T-helper 17 cell (primary cell): ENCODE results near the gene TRPM7. TPM values are rescaled to one million over a fixed set of nuclear protein-coding genes. Genes with fewer than 3 reads are reported as not detected.
"Not testable (repeated sequence)": the region's sequence is repeated elsewhere in the genome, so short reads cannot be mapped to it uniquely, and the experiment has no call there.

Experiments
- ATAC-seq: fragments of 150-1000 bp; cut with Tn5 transposase; 2 replicates; pipeline ENCODE4 v1.10.0; 2021; ENCODE audit warnings: mild to moderate bottlenecking, moderate library complexity
- DNase-seq, 3 donors: peaks; one replicate each; pipeline versions ENCODE4 v3.0.0 to v3.0.0-alpha.2; 2020 to 2021
- H3K9me3 ChIP-seq: one replicate; pipeline ENCODE4 v1.7.0; 2013; ENCODE audit warnings: low read length, mild to moderate bottlenecking; ENCODE audit not compliant: control insufficient read depth, poor library complexity, severe bottlenecking
- H3K27ac Mint-ChIP-seq: one replicate; pipeline ENCODE4 v1.8.0; 2022; ENCODE audit warnings: mild to moderate bottlenecking, moderate library complexity, mixed read lengths
- H3K27me3 Mint-ChIP-seq: one replicate; pipeline ENCODE4 v1.8.0; 2022; ENCODE audit warnings: mixed read lengths
- H3K36me3 Mint-ChIP-seq: one replicate; pipeline ENCODE4 v1.8.0; 2022; ENCODE audit warnings: low read depth, mixed read lengths
- H3K4me1 Mint-ChIP-seq: one replicate; pipeline ENCODE4 v1.8.0; 2022; ENCODE audit warnings: mild to moderate bottlenecking, mixed read lengths
- H3K4me3 Mint-ChIP-seq: one replicate; pipeline ENCODE4 v1.8.0; 2022; ENCODE audit warnings: mild to moderate bottlenecking, moderate library complexity, mixed read lengths
- total RNA-seq, 4 donors: library from RNA in 2 of 4; stranded (reverse) in 2 of 4; gene quantifications; one replicate each; pipeline ENCODE4 v1.2.3 and lab custom pipeline; 2022 to 2026

TRPM7 gene, protein sequence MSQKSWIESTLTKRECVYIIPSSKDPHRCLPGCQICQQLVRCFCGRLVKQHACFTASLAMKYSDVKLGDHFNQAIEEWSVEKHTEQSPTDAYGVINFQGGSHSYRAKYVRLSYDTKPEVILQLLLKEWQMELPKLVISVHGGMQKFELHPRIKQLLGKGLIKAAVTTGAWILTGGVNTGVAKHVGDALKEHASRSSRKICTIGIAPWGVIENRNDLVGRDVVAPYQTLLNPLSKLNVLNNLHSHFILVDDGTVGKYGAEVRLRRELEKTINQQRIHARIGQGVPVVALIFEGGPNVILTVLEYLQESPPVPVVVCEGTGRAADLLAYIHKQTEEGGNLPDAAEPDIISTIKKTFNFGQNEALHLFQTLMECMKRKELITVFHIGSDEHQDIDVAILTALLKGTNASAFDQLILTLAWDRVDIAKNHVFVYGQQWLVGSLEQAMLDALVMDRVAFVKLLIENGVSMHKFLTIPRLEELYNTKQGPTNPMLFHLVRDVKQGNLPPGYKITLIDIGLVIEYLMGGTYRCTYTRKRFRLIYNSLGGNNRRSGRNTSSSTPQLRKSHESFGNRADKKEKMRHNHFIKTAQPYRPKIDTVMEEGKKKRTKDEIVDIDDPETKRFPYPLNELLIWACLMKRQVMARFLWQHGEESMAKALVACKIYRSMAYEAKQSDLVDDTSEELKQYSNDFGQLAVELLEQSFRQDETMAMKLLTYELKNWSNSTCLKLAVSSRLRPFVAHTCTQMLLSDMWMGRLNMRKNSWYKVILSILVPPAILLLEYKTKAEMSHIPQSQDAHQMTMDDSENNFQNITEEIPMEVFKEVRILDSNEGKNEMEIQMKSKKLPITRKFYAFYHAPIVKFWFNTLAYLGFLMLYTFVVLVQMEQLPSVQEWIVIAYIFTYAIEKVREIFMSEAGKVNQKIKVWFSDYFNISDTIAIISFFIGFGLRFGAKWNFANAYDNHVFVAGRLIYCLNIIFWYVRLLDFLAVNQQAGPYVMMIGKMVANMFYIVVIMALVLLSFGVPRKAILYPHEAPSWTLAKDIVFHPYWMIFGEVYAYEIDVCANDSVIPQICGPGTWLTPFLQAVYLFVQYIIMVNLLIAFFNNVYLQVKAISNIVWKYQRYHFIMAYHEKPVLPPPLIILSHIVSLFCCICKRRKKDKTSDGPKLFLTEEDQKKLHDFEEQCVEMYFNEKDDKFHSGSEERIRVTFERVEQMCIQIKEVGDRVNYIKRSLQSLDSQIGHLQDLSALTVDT (N-terminal part only)
- total RNA-seq, result 10 to 100 TPM; 40.2 to 44.2 TPM
- 148 to 262 reads per million in 2 donors for total RNA-seq (lab: John Stamatoyannopoulos, UW)

DNA sequence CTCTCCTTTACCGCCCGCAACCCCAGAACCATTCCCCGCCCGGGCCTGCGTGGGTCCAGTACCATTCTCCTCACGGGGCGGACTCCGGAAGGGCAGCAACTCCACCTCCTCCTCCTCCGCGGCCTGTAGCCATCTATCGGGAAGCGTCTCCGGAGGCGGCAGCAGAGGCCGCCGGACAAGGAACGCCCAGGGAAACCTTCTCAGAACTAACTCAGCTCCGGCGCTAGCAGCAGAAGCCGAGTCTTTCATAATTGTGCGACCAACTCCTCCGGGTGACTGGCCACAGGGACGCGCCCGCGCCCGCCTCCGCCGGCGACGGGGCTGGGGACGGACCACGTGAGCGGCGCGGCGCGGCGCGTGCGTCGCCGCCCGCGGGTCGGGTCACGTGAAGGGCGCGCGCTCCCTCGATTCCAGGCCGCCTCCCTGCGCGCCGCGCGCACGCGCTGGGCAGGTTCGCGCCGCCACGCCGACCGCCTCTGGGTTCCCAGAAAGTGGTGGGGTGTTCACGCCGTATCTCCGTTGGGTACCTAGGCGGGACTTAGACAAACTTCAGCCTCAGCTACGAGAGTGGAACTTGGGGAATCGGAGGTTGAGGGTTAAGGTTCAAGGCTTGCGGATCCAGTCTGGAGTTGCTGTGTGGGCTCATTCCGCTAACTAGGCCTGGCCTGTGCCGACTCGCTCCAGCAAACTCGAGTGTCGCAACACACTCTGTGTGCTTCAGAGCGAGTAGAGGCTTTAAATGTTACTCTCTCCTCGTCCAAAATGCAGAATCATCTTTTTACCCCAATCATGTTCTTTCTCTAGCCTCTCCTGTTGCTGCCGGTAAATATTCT, at the start of gene TRPM7:
Gene TRPM7, minus strand, starts transcription at position 329 of the 833 bp plus-strand sequence. Its CDS starts 264 bp downstream, at position 65.
- no peaks in the 10 kb centered on the region for H3K9me3 ChIP-seq
- DNase-seq, result peak; percentile 82 to 88 (median 87)
- Mint-ChIP-seq H3K27ac (peak within 1 kb of the TSS; percentile 98), H3K4me1 (peaks cover 42% of the 10 kb centered on the region), H3K4me3 (peak within 1 kb of the TSS; percentile 97), H3K36me3 (no peaks in the 10 kb centered on the region), H3K27me3 (no peaks in the 10 kb centered on the region)
- peak; percentile 85 for ATAC-seq

DNA sequence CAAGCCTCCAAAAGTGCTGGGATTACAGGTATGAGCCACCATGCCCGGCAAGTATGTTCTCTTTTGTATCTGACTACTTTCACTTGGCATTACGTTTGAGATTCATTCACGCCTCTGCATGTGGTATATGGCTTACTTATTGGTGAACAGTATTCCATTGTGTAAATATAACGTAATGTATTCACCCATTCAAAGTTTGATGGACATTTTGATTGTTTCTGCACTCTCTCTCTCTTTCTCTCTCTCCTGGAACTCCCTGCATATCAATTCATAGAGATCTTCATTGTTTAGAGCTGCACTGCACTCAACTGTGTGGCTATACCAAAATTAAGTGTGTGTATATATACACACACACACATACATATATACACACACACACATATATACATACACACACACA, 48.6 kb upstream of the TRPM7 start:
- Mint-ChIP-seq H3K4me3 (no peak overlapping the region), H3K36me3 (peaks cover 3% of the 10 kb centered on the region)
- DNase-seq, result no peak

DNA sequence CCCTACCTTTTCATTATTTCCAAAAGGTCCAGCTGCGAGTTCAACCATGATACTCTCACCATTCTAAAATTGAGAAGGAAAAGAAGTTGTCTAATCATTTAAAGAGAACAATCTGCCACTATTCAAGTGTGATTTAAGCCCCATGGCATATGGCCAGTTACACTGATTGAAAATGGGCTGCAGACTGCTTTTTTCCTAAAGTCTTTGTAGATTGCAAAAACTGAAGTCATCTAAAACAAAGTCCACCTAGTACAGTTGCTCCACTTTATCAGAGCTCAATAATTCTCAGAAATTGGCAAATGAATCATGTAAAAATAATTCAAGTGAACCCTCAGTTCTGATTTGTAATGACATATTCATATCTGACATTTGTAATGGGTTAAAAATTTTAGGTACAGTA, 39.7 kb upstream of the TRPM7 start:
- Mint-ChIP-seq H3K27me3 (no peaks in the 10 kb centered on the region), H3K36me3 (peaks cover 2% of the 10 kb centered on the region), H3K4me3 (no peak overlapping the region), H3K27ac (no peak overlapping the region), H3K4me1 (no peaks in the 10 kb centered on the region)
- ATAC-seq (no peak), DNase-seq (no peak)
- no peaks in the 10 kb centered on the region for H3K9me3 ChIP-seq

More for the DNA sequence above, 48.6 kb upstream of the TRPM7 start:
- H3K9me3 ChIP-seq, result no peaks in the 10 kb centered on the region
- no peak overlapping the region for H3K27ac Mint-ChIP-seq
- no peaks in the 10 kb centered on the region for H3K27me3 Mint-ChIP-seq
- H3K4me1 Mint-ChIP-seq, result no peaks in the 10 kb centered on the region
- no peak for ATAC-seq

DNA sequence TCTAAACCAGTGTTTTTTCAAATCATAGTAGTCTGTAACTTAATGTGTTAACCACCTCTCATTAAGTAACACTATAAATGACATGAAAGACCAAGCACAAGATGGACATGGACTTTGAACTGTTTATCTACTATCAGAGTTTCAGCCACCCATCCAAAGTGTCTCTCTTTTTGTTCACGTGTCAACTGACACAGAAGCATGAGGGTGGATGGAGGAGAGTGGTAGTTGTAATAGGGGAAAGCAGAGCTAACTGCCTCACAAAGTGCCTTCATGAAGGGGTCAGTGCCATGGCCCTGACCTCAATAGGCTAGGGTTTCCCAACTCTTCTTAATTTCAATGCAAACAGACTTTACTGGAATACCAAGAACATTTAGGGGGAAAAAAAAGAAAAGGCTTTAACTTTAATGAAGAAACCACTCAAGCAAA, 32.1 kb upstream of the TRPM7 start:
- Mint-ChIP-seq H3K4me1 (peaks cover 8% of the 10 kb centered on the region), H3K27me3 (no peaks in the 10 kb centered on the region), H3K36me3 (peaks cover 12% of the 10 kb centered on the region), H3K4me3 (no peak overlapping the region), H3K27ac (no peak overlapping the region)
- no peak for ATAC-seq
- no peaks in the 10 kb centered on the region for H3K9me3 ChIP-seq
- DNase-seq, result no peak

DNA sequence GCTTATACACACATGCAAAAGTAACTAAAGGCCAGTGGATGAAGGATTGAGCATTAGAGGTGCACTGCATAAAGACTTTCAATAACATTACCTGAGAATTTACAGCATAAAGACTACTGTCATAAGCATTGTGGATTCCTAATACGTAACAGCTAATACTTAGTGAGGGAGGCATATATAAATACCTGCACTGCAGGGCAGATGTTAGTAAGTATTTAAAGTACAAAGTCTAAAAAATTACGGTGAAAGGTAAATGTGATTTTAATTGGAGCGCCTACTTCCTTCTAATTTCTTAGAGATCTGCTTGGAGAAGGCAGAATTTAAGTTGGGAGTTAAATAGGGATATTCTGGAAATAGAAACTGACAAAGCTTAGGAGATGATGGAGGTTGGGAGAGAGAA, 25.4 kb upstream of the TRPM7 start:
- H3K9me3 ChIP-seq, result no peaks in the 10 kb centered on the region
- peaks cover 6% of the 10 kb centered on the region for H3K36me3 Mint-ChIP-seq
- no peak overlapping the region for H3K4me3 Mint-ChIP-seq
- ATAC-seq, result no peak
- no peak for DNase-seq
- peaks cover 7% of the 10 kb centered on the region for H3K4me1 Mint-ChIP-seq
- H3K27ac Mint-ChIP-seq, result peak overlapping the region; percentile 14
- H3K27me3 Mint-ChIP-seq, result no peaks in the 10 kb centered on the region

DNA sequence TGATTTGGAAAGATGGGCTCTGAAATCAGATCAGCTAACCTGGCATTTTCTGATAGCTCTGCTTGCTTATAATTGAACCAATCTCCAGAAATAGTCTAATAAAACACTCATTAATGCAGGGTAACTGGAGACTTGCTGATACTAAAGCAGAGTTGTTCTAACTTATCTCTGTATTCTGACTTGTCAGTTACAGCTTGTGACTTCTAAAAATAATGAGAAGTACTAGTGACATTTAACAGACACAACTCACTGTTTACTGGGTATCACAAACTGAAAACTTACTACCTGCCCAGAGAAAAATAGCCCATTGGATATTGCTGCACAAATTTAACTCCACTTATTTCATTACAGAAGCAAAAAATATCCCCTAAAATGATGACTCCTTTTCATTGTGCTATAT, 24.0 kb upstream of the TRPM7 start:
- Mint-ChIP-seq H3K36me3 (peaks cover 2% of the 10 kb centered on the region), H3K27me3 (no peaks in the 10 kb centered on the region), H3K4me1 (peaks cover 2% of the 10 kb centered on the region), H3K4me3 (no peak overlapping the region), H3K27ac (no peak overlapping the region)
- no peak for DNase-seq
- H3K9me3 ChIP-seq, result no peaks in the 10 kb centered on the region
- ATAC-seq, result no peak

DNA sequence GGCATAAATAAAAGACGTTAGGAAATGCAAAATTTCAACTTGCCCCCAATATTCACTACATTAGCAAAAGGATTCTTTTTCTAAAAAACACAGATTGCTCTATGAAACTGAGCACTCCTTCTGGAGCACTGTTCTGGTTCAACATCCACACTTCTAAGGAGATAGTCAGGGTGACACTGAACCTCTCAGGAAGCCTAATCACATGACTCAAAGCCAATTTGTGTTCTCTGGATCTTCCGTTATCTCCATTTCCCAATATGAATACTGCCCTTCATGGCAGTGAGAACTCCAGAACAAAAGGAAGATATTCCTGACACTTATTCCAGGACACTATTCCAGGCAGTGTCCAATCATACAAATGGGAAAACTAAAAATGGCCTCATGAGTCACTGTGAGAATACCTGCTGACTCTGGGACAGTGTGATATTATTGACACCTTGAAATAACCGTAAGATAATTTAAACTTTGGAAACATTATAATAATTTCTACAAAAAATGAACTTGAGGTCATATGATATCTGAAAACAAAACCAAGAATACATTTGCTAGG, 21.4 kb upstream of the TRPM7 start:
- peaks cover 2% of the 10 kb centered on the region for H3K4me1 Mint-ChIP-seq
- H3K4me3 Mint-ChIP-seq, result no peak overlapping the region
- H3K9me3 ChIP-seq, result no peaks in the 10 kb centered on the region
- H3K36me3 Mint-ChIP-seq, result peaks cover 2% of the 10 kb centered on the region
- ATAC-seq, result no peak
- no peaks in the 10 kb centered on the region for H3K27me3 Mint-ChIP-seq
- H3K27ac Mint-ChIP-seq, result peak overlapping the region; percentile 16
- no peak for DNase-seq

DNA sequence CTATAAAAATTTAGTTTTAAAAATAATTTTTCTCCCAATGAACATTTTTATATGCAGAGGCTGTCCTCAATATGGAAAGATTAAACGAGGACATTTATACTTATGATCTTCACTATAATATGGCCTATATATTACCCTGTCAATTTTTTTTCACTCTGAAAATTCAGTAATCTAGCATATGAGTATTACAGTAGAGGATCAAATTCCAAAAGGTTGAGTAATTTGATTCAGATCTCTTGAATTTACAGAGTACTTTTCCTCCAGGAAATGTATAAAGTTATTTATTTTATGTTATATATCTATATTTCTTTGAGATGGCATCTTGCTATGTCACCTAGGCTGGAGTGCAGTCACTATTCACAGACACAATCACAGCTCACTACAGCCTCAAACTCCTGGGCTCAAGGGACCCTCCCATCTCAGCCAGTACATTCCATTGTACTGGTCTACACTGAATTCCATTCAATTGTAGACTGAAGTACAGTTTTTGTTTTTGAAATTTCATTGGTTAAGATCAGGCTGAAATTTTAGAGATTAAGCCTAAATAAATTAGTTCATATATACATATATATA, 16.3 kb upstream of the TRPM7 start:
- Mint-ChIP-seq H3K36me3 (peaks cover 2% of the 10 kb centered on the region), H3K27ac (no peak overlapping the region), H3K4me1 (no peaks in the 10 kb centered on the region), H3K4me3 (no peak overlapping the region), H3K27me3 (no peaks in the 10 kb centered on the region)
- DNase-seq (no peak), ATAC-seq (no peak)
- no peaks in the 10 kb centered on the region for H3K9me3 ChIP-seq

DNA sequence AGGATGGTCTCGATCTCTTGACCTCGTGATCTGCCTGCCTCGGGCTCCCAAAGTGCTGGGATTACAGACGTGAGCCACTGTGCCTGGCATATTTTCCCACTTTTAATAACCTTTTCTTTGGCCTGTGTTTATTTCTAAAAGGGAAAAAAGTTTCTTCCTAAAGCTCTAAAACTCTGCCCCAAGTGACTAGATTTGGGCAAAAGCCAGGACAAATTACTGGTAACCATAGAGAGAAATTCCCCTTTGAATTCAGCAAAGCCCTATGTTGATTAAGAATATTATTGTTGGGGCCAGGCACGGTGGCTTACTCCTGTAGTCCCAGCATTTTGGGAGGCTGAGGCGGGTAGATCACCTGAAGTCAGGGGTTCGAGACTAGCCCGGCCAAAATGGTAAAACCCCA, 11.5 kb upstream of the TRPM7 start:
- Mint-ChIP-seq H3K27ac (no peak overlapping the region), H3K4me3 (no peak overlapping the region), H3K36me3 (no peaks in the 10 kb centered on the region), H3K27me3 (no peaks in the 10 kb centered on the region), H3K4me1 (peaks cover 2% of the 10 kb centered on the region)
- no peak for ATAC-seq
- no peak for DNase-seq
- H3K9me3 ChIP-seq, result no peaks in the 10 kb centered on the region

DNA sequence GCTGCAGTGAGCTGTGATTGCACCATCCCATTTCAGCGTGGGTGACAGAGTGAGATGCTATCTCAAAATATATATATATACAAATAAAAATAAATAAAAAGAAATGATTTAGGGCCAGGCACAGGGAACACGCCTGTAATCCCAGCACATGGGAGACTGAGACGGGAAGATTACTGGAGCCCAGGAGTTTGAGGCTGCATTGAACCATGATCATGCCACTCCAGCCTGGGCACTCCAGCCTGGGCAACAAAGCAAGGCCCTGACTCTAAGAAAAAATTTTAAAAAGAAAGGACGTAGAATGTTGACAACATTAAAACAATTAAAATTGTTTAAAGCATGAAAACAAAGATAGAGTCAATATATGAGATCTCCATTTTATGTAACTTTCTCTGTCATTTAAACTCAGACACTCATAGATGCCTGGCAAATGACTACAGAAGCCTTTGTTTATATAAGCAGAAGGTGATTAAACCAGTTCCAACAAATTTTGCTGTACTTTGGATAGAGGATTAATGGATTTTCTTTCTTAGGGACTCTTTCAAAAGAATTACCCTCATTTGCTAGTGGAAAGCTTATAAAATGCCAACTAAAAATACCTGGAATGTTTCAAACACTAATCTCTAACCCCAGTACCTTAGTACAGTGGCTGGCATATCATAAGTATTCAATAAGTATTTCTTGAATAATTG, 10.7 kb upstream of the TRPM7 start:
- H3K27me3 Mint-ChIP-seq, result no peaks in the 10 kb centered on the region
- peaks cover 2% of the 10 kb centered on the region for H3K4me1 Mint-ChIP-seq
- DNase-seq, result no peak
- H3K27ac Mint-ChIP-seq, result no peak overlapping the region
- no peak for ATAC-seq
- H3K4me3 Mint-ChIP-seq, result no peak overlapping the region
- no peaks in the 10 kb centered on the region for H3K9me3 ChIP-seq
- no peaks in the 10 kb centered on the region for H3K36me3 Mint-ChIP-seq

DNA sequence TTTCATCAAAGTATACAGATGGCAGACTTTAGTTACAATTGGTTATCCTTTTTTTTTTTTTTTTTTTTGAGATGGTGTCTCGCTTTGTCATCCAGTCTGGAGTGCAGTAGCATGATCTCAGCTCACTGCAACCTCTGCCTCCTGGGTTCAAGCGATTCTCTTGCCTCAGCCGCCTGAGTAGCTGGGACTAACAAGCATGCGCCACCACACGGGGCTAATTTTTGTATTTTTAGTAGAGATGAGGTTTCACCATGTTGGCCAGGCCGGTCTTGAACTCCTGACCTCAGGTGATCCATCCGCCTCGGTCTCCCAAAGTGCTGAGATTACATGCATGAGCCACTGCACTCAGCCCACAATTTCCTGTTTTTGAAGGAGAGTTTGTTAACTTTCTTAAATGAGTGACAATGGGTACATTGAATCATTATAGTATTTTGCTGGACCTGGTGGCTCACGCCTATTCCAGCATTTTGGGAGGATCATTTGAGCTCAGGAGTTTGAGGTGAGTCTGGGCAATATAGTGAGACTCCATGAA, 8.1 kb upstream of the TRPM7 start:
- DNase-seq, H3K9me3 ChIP-seq, H3K36me3 Mint-ChIP-seq, ATAC-seq, H3K4me3 Mint-ChIP-seq, H3K27ac Mint-ChIP-seq, H3K4me1 Mint-ChIP-seq, H3K27me3 Mint-ChIP-seq: not testable (repeated sequence)
